Femur (tissue), 1 donor: ENCODE results near the gene LILRB1.
"Not testable (repeated sequence)": the region's sequence is repeated elsewhere in the genome, so short reads cannot be mapped to it uniquely, and the experiment has no call there.

Experiments
- DNase-seq: peaks from one replicate; pipeline ENCODE4 v3.0.0-alpha.2; 2017

Gene LILRB1

DNA sequence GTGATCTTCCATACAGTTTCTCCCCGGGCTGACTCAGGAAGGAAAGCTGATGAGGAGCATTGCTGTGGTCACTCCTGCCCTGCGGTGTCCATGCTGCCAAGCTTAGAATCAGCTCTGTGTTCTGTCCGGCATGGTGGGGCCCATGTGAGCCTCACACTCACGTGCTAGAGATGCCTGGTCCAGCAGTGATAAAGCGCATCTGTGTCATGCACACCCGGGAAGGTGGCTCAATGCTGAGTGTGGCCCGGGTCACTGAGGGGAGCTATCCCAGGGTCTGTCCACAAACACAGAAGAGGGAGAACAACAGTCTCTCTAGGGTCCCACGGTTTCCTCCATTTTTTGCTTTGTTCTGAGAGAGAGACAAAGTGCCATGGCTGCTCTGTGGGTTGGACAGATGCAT is 3.5 kb upstream of the LILRB1 start:
- no peak for DNase-seq

DNA sequence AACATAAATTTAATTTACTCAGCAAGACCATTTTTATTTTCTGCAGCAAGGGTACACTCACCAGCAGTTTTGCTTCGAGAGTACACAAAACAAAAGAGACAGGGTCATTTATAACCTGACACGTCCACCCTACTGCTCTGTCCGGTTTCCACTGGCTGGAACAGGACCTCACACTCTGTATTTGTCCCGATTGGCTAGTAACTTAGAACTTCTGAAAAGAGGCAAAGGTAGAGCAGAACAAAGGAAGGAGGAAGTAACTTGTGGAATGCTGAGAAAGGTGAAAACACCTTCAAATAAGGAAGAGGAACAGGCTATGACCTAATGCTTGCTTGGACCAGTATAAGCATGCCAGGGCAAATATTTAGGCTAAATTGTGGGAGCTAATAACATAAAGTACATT is 2.4 kb upstream of the LILRB1 start:
- DNase-seq, result not testable (repeated sequence)

DNA sequence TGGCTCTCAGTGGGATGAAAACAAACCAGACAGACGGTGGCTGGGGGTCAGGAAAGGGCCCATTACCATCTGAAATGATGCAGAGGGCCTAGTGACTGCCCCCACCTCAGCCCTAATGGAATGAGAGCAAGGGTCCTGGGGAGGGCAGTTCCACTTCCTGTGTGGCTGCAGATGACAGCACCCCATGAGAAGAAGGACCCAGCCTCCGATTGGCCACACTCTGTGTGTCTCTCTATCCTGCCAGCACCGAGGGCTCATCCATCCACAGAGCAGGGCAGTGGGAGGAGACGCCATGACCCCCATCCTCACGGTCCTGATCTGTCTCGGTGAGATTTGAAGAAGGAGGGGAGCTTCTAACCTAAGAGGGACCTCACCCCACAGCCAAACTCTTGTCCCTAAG is 498 bp downstream of the LILRB1 start:
- no peak for DNase-seq

DNA sequence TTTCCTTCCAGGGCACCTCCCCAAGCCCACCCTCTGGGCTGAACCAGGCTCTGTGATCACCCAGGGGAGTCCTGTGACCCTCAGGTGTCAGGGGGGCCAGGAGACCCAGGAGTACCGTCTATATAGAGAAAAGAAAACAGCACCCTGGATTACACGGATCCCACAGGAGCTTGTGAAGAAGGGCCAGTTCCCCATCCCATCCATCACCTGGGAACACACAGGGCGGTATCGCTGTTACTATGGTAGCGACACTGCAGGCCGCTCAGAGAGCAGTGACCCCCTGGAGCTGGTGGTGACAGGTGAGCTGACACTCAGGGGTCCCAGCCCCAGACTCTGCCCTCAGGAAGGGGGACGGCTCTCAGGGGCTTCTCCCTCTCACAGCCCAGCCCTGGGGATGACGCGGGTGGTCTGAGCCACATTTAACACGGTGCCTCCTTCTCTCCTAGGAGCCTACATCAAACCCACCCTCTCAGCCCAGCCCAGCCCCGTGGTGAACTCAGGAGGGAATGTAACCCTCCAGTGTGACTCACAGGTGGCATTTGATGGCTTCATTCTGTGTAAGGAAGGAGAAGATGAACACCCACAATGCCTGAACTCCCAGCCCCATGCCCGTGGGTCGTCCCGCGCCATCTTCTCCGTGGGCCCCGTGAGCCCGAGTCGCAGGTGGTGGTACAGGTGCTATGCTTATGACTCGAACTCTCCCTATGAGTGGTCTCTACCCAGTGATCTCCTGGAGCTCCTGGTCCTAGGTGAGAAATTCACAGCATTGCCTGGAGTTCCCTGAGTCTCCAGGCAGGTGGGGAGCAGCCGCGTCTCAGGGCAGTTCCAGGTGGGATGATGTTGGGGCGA is 1.4 kb downstream of the LILRB1 start:
- not testable (repeated sequence) for DNase-seq

DNA sequence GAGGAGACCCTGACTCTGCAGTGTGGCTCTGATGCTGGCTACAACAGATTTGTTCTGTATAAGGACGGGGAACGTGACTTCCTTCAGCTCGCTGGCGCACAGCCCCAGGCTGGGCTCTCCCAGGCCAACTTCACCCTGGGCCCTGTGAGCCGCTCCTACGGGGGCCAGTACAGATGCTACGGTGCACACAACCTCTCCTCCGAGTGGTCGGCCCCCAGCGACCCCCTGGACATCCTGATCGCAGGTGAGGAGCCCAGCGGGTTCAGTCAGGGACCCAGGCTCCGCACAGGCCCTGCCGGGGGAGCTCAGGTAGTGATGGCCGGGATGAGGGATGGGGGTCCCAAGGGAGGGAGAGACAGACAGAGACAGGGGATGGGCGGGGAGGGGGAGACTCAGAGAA is 2.2 kb downstream of the LILRB1 start:
- DNase-seq, result not testable (repeated sequence)

DNA sequence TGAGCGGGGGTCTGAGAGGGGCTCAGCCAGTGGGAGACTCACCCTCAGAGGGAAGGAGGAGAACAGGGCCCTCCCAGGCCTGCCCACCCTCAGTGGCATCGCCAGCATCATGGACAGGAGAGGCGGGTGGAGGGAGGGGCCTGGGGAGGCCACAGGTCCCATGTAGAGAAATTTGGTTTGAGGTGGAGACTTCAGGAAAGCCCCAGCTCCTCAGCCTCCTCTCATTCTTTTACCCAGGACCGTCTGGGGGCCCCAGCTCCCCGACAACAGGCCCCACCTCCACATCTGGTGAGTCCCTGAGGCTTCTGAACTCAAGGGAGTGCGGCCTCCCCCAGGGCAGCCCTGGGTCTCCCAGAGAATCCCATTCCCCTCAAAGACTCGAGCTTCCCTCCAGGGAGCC is 3.1 kb downstream of the LILRB1 start:
- DNase-seq, result no peak

DNA sequence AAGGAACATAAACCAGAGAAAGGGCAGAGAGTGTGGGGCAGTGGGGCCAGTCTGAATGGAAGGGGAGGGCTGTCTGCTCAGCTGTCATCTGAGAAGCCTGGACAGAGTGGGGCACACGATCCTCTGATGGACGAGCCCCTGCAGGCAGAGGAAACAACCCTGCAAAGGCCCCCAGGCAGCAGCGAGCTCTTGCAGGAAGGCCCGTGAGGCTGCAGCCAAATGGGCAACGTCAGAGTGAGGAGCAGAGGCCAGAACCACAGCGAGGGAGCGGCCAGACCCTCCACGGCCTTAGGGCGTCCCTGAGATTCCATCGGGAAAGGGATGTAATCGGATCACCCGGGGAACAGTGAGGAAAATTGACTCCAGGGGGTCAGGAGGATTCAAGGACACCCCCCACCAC is 5.8 kb downstream of the LILRB1 start:
- not testable (repeated sequence) for DNase-seq

DNA sequence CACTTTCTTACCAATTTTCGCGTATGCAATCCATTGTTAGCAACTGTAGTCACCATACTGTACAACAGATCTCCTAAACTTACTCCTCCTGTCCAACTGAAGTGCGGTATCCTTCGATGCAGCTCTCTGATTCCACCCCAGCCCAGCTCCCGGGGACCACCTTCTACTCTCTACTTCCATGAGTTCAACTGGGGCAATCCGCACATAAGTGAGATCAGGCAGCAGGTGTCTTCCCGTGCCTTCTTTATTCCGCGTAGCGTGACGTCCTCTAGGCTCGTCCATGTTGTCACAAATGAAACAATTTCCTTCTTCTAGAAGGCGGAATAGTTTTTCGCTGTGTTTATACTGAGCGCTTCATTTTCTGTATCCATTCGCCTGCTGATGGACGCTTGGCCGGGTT is 8.4 kb downstream of the LILRB1 start:
- DNase-seq, result no peak

DNA sequence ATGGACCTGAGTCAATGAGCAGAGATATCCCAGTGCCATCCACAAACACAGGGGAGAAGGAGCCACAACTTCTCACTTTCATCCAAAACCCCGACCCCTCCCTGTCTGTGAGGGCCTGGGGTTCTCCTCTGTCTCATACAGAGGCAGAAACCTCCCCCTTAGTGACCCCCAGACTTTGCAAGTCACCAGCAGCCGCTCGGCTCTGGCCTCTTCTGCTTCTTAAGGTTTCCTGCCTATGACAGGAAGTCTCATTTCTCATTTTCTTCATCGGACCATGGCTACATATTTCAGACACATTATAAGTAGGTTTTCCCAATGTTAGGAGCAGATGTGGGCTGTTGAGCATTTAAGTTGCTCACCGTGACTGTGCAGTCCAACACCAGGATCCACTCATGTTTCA is 12.7 kb downstream of the LILRB1 start:
- DNase-seq, result not testable (repeated sequence)

DNA sequence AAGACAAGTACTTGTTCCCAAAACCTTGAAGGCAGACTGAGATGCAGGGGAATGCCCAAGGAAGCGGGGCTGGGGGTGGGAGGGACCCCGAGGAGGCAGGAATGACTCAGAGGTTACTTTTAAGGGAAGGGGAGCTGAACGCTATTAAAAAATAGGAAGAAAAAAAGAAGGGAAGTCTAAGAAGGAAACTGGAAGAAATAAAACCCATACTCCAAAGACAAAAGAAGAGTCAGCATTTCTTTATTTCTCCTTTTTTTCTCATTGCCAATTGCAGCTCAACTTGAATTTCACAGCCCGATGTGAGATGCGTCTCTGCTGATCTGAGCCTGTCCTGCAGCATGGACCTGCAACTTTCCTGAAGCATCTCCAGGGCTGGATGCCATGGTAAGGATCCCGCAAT is 13.3 kb downstream of the LILRB1 start:
- not testable (repeated sequence) for DNase-seq

DNA sequence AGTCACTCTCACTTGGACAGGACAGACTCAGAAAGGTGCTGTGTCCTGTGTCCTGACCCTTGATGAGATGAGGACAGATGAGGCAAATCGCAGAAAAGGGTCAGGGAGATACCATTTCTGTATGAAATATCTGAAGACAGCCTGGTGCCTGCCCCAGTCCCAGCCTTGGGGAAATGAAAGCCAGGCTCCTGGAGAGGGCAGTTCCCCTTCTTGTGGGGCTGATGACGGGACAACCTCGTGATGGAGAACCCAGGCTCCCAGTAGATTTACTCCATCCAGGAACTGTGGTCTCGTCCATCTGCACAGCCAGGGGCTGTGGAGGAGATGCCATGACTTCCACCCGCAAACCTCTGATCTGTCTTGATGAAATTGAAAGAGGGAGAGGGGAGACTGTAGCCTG is 13.8 kb downstream of the LILRB1 start:
- no peak for DNase-seq

DNA sequence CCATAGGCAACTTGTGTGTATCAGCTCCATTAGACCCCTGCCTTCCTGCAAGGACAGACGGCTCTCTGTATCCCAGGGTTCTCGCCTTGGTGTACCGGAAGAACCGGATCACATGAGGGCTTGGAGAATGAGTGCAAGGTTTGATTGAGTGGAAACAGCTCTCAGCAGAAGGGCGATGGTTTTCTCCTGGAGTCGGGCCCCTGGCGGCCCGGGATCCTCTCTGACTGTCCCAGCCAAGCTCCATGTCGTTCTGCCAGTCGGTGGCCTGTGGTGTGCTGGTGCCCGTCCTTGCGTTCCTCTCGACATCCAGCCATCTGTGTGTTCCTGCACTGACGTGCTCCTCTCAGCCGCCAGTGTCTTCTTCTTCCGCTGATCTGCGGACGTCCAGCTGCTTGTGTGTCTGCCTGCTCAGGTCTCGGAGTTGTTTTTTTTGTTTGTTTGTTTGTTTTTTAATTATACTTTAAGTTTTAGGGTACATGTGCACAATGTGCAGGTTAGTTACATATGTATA is 16.1 kb downstream of the LILRB1 start:
- no peak for DNase-seq

DNA sequence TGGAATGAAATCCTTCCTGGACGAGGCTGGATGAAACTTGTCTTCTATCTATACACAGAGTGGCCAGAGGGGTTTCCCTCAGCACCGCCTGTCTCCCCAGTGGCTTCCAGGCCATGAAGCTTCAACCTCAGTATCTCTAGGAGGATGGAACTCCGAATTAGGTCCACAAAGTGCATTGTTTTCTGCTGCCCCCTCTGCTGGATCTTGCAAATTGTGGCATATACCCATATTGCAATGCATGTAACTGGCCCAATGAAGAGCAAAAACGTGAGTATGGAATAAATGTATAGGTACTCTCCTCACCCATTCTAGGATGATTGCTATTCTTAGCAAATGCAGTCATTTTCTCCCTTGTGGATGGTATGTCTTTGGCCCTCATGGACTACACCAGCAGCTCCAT is 17.8 kb downstream of the LILRB1 start:
- no peak for DNase-seq

DNA sequence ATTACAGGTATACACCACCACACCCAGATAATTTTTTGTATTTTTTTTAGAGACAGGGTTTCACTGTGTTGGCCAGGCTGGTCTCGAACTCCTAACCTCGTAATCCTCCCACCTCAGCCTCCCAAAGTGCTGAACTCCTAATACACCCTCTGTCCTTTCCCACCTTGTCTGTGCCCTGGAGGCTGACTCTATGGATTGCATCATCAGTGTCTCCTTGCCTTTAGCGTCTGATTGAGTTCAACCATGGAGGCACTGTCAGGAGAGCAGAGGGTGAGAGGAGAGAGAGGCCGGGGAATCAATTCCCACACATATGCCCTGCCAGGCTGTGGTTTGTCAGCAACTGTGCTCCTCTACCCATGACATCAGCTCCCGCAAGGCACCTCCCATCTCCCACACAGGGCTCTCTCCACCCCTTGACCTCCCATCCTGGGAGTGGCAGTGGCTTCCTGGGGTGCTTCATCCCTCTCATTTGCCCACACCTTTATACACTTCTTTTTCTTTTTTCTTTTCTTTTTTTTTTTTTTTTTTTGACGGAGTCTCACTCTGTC is 19.9 kb downstream of the LILRB1 start:
- DNase-seq, result no peak

DNA sequence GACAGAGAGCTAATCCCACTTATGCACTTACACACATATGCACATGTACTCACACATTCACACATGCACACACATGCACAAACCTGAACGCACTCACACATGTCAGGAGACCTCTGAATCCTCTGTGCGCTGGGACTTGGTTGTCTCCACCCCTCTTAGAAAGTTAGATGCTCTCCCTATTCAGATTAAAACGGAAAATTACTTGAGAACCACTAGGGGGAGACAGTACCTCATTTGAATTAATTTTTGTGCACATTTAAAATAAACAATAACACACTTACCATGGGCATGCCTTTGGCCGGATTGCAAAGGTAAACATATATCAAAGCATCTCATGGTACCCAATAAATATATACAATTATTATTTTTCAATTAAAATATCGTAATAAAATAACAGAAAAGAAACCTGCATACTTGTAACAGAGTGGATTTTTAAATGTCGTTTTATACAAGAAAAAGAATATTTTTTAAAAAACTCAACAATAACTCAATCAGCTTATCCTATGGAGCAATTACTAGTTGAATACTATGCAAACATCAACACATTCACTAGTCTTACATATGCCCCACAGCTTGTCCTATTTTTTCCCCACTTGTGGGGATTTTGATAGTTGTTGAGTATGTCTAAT is 23.0 kb downstream of the LILRB1 start:
- DNase-seq, result no peak

DNA sequence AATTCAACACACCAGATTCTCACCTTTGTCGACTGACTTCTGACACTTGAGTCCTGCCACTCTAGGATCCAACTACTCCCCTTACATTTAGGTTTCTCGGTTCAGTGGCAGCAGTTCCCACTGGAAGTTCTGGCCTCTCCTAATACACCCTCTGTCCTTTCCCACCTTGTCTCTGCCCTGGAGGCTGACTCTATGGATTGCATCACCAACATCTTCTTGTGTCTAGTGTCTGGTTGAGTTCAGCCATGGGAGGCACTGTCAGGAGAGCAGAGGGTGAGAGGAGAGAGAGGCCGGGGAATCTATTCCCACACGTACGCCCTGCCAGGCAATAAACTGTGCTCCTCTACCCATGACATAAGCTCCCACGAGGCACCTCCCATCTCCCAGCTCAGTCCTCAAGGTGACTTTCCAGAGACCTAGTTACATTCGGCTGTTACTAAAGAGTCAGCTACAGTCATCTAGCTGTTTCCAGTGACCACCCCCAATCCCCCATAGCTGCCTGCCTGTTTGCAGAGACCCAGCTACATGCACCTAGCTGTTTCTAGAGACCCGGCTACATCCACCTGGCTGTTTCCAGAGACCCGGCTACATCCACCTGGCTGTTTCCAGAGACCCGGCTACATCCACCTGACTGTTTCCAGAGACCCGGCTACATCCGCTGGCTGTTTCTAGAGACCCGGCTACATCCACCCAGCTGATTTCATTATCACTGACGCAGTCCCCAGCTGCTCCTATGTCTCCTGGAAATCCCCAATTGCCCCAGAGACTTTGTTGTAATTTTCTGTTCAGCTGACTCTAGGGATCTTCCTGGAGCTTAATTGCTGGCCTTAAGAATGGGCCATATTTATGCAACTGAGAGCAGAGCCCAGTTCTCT is 24.4 kb downstream of the LILRB1 start:
- no peak for DNase-seq

DNA sequence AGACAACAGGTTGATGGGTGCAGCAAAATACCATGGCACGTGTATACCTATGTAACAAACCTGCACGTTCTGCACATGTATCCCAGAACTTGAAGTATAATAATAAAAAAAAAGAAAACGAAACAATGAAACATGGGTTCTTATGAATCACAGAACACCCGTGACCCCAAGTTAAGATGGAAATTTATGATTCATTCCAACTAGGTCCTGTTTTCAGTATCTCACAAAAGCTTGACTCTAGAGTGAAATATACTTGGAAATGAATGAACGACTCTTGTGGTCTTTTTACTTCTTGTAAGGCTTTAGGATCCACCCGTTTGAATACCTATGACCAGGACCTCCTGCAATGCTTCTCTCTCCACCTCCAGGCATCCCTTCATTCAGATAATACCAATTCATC is 29.0 kb downstream of the LILRB1 start:
- DNase-seq, result no peak

DNA sequence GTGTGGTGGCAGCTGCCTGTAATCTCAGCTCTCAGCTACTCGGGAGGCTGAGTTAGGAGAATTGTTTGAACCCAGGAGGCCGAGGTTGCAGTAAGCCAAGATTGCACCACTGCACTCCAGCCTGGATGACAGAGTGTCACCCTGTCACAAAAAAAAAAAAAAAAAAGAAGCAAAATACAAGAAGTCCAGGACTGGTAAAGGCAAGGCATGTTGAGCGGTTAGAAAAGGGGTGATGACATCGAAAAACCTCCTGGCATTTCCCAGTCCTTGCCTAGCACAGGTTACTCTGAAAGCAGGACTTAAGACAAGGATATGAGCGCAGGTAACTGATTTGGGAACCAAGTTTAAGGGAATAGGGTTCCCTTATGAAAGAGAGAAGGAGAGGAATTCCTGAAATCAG is 30.0 kb downstream of the LILRB1 start:
- no peak for DNase-seq

DNA sequence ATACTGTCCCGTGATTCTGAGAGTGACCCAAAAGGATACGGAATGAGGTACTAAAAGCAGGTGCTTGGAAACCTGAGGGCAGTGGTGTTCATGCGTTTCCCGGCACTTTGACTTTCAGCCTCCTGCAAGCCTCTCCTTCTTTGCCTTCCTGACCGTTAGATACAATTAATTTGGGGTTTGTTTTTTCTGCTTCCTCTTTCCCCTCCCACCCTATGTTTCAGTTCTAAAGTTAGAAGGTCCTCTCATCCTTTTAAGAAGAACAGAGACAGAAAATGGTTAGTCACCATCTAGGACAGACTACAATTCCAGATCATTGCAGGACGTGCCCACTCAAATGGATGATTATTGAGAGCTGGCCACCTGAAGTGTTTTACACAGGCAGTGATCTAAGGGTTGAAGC is 30.7 kb downstream of the LILRB1 start:
- DNase-seq, result no peak

DNA sequence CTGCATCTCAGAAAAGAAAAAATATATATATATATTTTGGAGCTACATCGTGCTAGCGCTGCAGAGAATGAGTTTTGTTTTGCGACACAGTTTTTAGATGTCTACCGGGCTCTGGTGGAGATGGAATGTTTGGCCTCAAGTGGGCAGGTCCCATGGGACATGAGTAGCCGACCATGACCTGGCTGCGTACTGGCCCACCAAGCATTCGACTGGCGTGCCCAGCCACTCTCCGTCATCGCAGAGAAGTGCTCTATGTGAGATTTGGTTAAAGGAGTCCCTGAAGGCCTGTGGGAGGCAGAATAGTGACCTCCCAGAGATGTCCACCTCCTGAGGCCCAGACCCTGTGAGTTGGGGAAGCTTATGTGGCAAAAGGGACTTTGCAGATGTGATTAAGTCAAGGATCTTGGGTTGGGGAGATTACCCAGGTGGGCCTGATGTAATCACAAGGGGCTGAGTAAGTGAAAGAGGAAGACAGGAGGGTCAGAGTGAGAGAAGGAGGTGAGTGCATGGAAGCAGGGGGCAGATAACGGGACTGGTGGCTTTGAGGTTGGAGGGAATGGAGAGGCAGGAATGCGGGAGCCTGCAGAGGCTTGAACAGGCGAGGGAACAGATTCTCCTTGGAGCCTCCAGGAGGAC is 31.7 kb downstream of the LILRB1 start:
- DNase-seq, result no peak

DNA sequence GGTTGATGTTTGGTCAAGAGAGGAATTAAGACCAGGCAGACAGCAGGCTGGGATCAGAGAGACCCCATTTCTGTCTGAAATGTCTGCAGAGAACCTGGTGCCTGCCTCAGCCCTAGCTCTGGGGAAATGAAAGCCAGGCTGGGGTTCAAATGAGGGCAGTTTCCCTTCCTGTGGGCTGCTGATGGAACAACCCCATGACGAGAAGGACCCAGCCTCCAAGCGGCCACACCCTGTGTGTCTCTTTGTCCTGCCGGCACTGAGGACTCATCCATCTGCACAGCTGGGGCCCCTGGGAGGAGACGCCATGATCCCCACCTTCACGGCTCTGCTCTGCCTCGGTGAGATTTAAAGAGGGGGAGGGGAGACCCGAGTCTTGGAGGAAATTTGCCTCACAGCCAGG is 32.4 kb downstream of the LILRB1 start, which contains the start of gene LILRB4:
TSS of gene LILRB4 (plus strand) at position 256 of the 400 bp plus-strand sequence. CDS start at position 305, 49 bp downstream.
- no peak for DNase-seq

DNA sequence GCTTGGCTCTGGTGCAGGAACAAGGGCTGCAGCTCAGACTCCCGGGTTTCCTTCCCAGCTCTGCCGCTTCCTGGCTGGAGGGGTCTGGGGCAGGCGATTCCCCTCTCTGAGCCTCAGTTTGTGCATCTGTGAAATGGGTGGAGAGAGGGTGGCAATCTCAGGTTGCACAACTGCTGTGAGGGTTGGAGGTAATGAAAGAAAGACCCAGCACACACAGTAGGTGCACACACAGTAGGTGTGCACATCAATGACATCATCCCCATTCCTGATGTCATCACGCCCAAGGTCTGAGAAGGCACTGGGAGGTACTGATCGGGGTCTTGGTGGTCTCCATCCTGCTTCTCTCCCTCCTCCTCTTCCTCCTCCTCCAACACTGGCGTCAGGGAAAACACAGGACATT is 35.2 kb downstream of the LILRB1 start:
- DNase-seq, result no peak
